ENCODE measurements around the gene FAM3A.

GRCh38 chrX:154471839-154472684 is 44.0 kb downstream of the FAM3A start:
- TF ChIP-seq ELK1 (IDR thresholded peaks at IDR 0.05; ENCODE audit: borderline replicate concordance, low read depth, low read length) (no peak), POLR2A (IDR thresholded peaks at IDR 0.05; ENCODE audit: low read depth, low read length) (no peak), USF2 (IDR thresholded peaks at IDR 0.05; ENCODE audit: low read depth, low read length) (no peak)
